ENCODE data around the gene RASSF4. TPM values are rescaled to one million over a fixed set of nuclear protein-coding genes. Genes with fewer than 3 reads are reported as not detected.
A peak's percentile ranks its signal among the peaks of the same experiment; 100 is the strongest.

The RASSF4 gene
- total RNA-seq, 1 experiment from 2014 or later: 11.5 TPM

DNA sequence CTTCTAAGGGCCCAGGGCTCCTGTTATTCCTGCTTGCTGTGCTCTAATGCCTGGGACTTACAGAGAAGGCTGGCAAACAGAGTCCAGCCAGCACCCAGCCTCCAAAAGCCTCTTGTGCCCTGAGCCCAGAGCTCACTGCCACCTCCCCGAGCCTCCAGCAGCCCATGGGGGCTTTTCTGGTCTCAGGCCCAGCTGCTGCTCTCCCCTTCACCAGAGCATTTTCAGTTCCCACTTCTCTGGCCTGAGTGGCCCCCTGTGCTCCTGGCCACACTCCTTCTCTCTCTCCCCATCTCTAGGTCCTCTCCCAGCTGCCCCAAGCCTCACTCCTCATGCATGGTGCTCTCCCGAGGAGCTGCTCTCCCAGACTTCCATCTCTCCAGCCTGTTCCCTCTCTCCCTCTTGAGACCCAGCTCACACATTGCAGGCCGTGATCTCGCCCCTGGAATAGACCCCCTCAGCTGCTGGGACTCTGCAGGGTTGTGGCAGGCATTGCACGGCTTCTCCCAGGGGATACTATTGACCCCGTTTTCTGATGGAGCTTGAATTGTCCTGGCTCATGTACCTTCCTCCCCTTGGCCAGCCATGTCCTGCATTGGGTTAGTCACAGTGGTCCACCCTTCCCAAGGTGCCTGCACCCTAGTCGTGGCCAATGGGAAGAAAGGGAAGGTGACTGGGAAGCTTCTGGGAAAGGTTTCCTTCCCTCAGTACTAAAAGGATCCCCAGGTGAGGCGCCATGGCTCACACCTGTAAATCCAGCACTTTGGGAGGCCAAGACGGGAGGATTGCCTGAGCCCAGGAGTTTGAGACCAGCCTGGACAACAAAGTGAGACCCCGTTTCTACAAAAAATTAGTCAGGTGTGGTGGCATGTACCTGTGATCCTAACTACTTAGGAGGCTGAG lies 9.0 kb upstream of the RASSF4 start:
- no peak overlapping the region for H2BK5ac ChIP-seq (ENCODE audit: insufficient read length, low read length)
- H4K5ac ChIP-seq (ENCODE audit: insufficient read length, low read depth, low read length): no peak overlapping the region
- TF ChIP-seq CTCF (conservative IDR thresholded peaks at IDR 0.05): no peak
- H3T11ph ChIP-seq (ENCODE audit: low read length): no peak overlapping the region
- no peak overlapping the region for H4K91ac ChIP-seq (ENCODE audit: insufficient read length, low read depth, low read length)
- no peak overlapping the region for H3K9ac ChIP-seq (ENCODE audit: extremely low read depth, insufficient read length, low read length)
- no peak overlapping the region for H3K23ac ChIP-seq (ENCODE audit: insufficient read length, low read depth, low read length)
- H2AK5ac ChIP-seq (ENCODE audit: insufficient read length, low read length): no peak overlapping the region
- H3K9me3 Mint-ChIP-seq: peaks cover 2 to 5% of the 10 kb centered on the region in 2 experiments; a peak in 3 of 5 replicates
- no peak overlapping the region for H3K27ac ChIP-seq (ENCODE audit: insufficient read length, low read depth, low read length)
- H3K27ac Mint-ChIP-seq: peak overlapping the region in 2 of 3 experiments; percentile 25 to 85; a peak in 3 of 7 replicates
- H3K14ac ChIP-seq (ENCODE audit: insufficient read depth, low read length): no peak overlapping the region
- no peak overlapping the region for H2BK15ac ChIP-seq (ENCODE audit: low read depth, low read length)
- H4K20me1 ChIP-seq (ENCODE audit: control insufficient read depth, insufficient read depth, insufficient read length): no peaks in the 10 kb centered on the region
- H2AFZ ChIP-seq (ENCODE audit: low read length): no peak overlapping the region
- H3K36me3 Mint-ChIP-seq (ENCODE audit: insufficient read depth in 1 of 3, low read depth in 3 of 3): peaks cover 0 to 13% (median 2%) of the 10 kb centered on the region in 3 experiments; a peak in 3 of 7 replicates
- H3K79me2 ChIP-seq (ENCODE audit: insufficient read depth, low read length): no peaks in the 10 kb centered on the region
- H3K4me1 Mint-ChIP-seq: peaks cover 29 to 30% of the 10 kb centered on the region in 2 experiments
- H3K4ac ChIP-seq (ENCODE audit: low read depth, low read length): no peak overlapping the region
- peaks cover 7% of the 10 kb centered on the region for H3K4me1 ChIP-seq (ENCODE audit: insufficient read depth, low read length)
- no peaks in the 10 kb centered on the region; the same call in 1 of the 2 replicates for H3K27me3 Mint-ChIP-seq (ENCODE audit: low read depth)
- H3K79me1 ChIP-seq (ENCODE audit: insufficient read depth, low read depth, low read length, poor library complexity, severe bottlenecking): no peaks in the 10 kb centered on the region
- no peak overlapping the region for H3K56ac ChIP-seq (ENCODE audit: insufficient read length, low read depth, low read length)
- peak; percentile 20 for DNase-seq
- no peaks in the 10 kb centered on the region for H3K27me3 ChIP-seq (ENCODE audit: insufficient read depth, low read length)
- H3K4me3 Mint-ChIP-seq: no peak overlapping the region
- no peak overlapping the region for H3K18ac ChIP-seq (ENCODE audit: insufficient read length, low read depth, low read length)
- no peak overlapping the region for H2BK12ac ChIP-seq (ENCODE audit: insufficient read length, low read depth, low read length)
- H3K4me2 ChIP-seq (ENCODE audit: insufficient read depth, insufficient read length, low read length): no peak overlapping the region
- no peak overlapping the region for H2BK20ac ChIP-seq (ENCODE audit: low read depth, low read length, poor library complexity, severe bottlenecking)
- WGBS (ENCODE audit: extremely low coverage, insufficient read length, low lambda C conversion rate): no CpG with 5 or more reads among the region's 10 CpGs
- H3K9me3 ChIP-seq (ENCODE audit: control insufficient read depth, low read depth, low read length): peaks cover 3% of the 10 kb centered on the region
- H4K8ac ChIP-seq (replicated peaks; ENCODE audit: insufficient read length, low read depth, low read length): no peak overlapping the region
- H3K23me2 ChIP-seq (ENCODE audit: insufficient read length, low read depth, low read length, poor library complexity, severe bottlenecking): no peaks in the 10 kb centered on the region
- no peak overlapping the region for H2BK120ac ChIP-seq (ENCODE audit: low read depth, low read length, poor library complexity, severe bottlenecking)
